Left ventricle myocardium inferior (tissue), 1 donor: ENCODE data around the gene WDR45. TPM values are rescaled to one million over a fixed set of nuclear protein-coding genes. Genes with fewer than 3 reads are reported as not detected.

ENCODE experiments used
- DNase-seq: peaks from one replicate; pipeline ENCODE4 v3.0.0-alpha.2; 2020
- H3K27ac ChIP-seq: fragments of 200-600 bp; replicated peaks from 2 replicates; pipeline ENCODE4 v1.8.0; 2021
- H3K27me3 ChIP-seq: fragments of 200-600 bp; 2 replicates; pipeline ENCODE4 v1.8.0; 2021; ENCODE audit warnings: low read depth
- H3K36me3 ChIP-seq: fragments of 200-600 bp; 2 replicates; pipeline ENCODE4 v1.8.0; 2021
- H3K4me1 ChIP-seq: fragments of 200-600 bp; 2 replicates; pipeline ENCODE4 v1.8.0; 2021
- H3K4me3 ChIP-seq: fragments of 200-600 bp; 2 replicates; pipeline ENCODE4 v1.8.0; 2021; ENCODE audit warnings: mild to moderate bottlenecking, moderate library complexity
- H3K9me3 ChIP-seq: fragments of 200-600 bp; replicated peaks from 2 replicates; pipeline ENCODE4 v1.8.0; 2021
- CTCF ChIP-seq: fragments of 200-600 bp; IDR thresholded peaks from 2 replicates; pipeline ENCODE4 v1.8.0; 2021; ENCODE audit warnings: antibody characterized with exemption, mild to moderate bottlenecking, borderline replicate concordance
- intact Hi-C: fragments of 100-400 bp; cut with micrococcal nuclease; formaldehyde crosslinking; loops from one replicate; pipeline ENCODE4 v1.11.0; 2022
- total RNA-seq: library from RNA; stranded (reverse); fragmentation: NEBNext Ultra II Directional; extraction: Animal tissue kit (Norgen Biotek cat#: 25700); gene quantifications from one replicate; pipeline ENCODE4 v1.2.1, GENCODE V29; 2021
- donor health status: DM: no; HTN: yes; CAD: no; lungs with severe emphysema.

WDR45 gene
- total RNA-seq, 1 donor from 2014 or later, result 80.4 TPM

GRCh38 chrX:49058794-49059193, 20.9 kb downstream of the WDR45 start, which contains the start of gene CCDC120:
CCDC120 (plus strand) TSS chrX:49058999; CDS start chrX:49062042, 3,043 bp downstream.
- no peak within 1 kb of the TSS for H3K27ac ChIP-seq
- no peak for TF ChIP-seq CTCF
- intact Hi-C loops, result no loop called here

GRCh38 chrX:49054073-49054762, 25.5 kb downstream of the WDR45 start:
- TF ChIP-seq CTCF, result no peak
- H3K27ac ChIP-seq, result peak overlapping the region; percentile 82
- peaks cover 5% of the 10 kb centered on the region for H3K4me1 ChIP-seq
- H3K27me3 ChIP-seq, result no peaks in the 10 kb centered on the region
- intact Hi-C loops, result no loop called here
- H3K36me3 ChIP-seq, result no peaks in the 10 kb centered on the region
- H3K9me3 ChIP-seq, result no peaks in the 10 kb centered on the region
- peak overlapping the region; percentile 76 for H3K4me3 ChIP-seq
- no peak for DNase-seq

More at GRCh38 chrX:49058794-49059193, 20.9 kb downstream of the WDR45 start, which contains the start of gene CCDC120:
- H3K4me1 ChIP-seq, result peaks cover 1% of the 10 kb centered on the region
- H3K9me3 ChIP-seq, result no peaks in the 10 kb centered on the region
- no peak within 1 kb of the TSS for H3K4me3 ChIP-seq
- no peak for DNase-seq
- no peaks in the 10 kb centered on the region for H3K36me3 ChIP-seq
- H3K27me3 ChIP-seq, result no peaks in the 10 kb centered on the region

- peaks cover 5% of the 10 kb centered on the region for H3K4me1 ChIP-seq
- DNase-seq, result peak; percentile 50
- intact Hi-C loops, result no loop called here
- peak overlapping the region; percentile 82 for H3K27ac ChIP-seq
- H3K9me3 ChIP-seq, result no peaks in the 10 kb centered on the region
- TF ChIP-seq CTCF, result no peak
- no peaks in the 10 kb centered on the region for H3K36me3 ChIP-seq
- H3K27me3 ChIP-seq, result no peaks in the 10 kb centered on the region
- H3K4me3 ChIP-seq, result peak overlapping the region; percentile 76
Measured at GRCh38 chrX:49053223-49054072, 26.2 kb downstream of the WDR45 start.

- Histone ChIP-seq H3K27me3 (no peaks in the 10 kb centered on the region), H3K9me3 (no peaks in the 10 kb centered on the region), H3K4me1 (peaks cover 47% of the 10 kb centered on the region), H3K36me3 (peaks cover 7% of the 10 kb centered on the region), H3K27ac (peak overlapping the region; percentile 80), H3K4me3 (peak overlapping the region; percentile 52)
- TF ChIP-seq CTCF, result no peak
- intact Hi-C loops, result no loop called here
- no peak for DNase-seq
Measured at GRCh38 chrX:49043987-49044281, 35.8 kb downstream of the WDR45 start.

- peak within 1 kb of the TSS; percentile 87 for H3K4me3 ChIP-seq
- peaks cover 47% of the 10 kb centered on the region for H3K4me1 ChIP-seq
- no peaks in the 10 kb centered on the region for H3K9me3 ChIP-seq
- DNase-seq, result peak; percentile 97
- TF ChIP-seq CTCF, result peak; percentile 69
- intact Hi-C loops, result no loop called here
- peak within 1 kb of the TSS; percentile 94 for H3K27ac ChIP-seq
- peaks cover 11% of the 10 kb centered on the region for H3K36me3 ChIP-seq
- no peaks in the 10 kb centered on the region for H3K27me3 ChIP-seq
Measured at GRCh38 chrX:49043220-49043986, 36.3 kb downstream of the WDR45 start, which contains the start of gene TFE3. TFE3 (minus strand) TSS chrX:49043357; CDS start chrX:49043226, 131 bp downstream.
